GM18867 (cell line): Measurements from ENCODE around the gene DLG2.

Experiments
- ATAC-seq: cut with Tn5 transposase; IDR thresholded peaks from one replicate; pipeline ENCODE4 v1.9.1; 2021; ENCODE audit warnings: mild to moderate bottlenecking, moderate library complexity; ENCODE audit not compliant: unreplicated experiment

Gene DLG2

GRCh38 chr11:83717537-83717936 is 1909.6 kb downstream of the DLG2 start:
- no peak for ATAC-seq

- ATAC-seq, result no peak
These were observed 1911.1 kb downstream of the DLG2 start for GRCh38 chr11:83715927-83716535.

GRCh38 chr11:83713708-83714107 is 1913.4 kb downstream of the DLG2 start:
- ATAC-seq, result no peak

- ATAC-seq, result no peak
These were observed 1916.0 kb downstream of the DLG2 start for GRCh38 chr11:83711106-83711527.

- no peak for ATAC-seq
These were observed 1917.7 kb downstream of the DLG2 start for GRCh38 chr11:83709434-83709833.

GRCh38 chr11:83706566-83706965 is 1920.6 kb downstream of the DLG2 start:
- no peak for ATAC-seq

GRCh38 chr11:83702796-83703195 is 1924.3 kb downstream of the DLG2 start:
- ATAC-seq, result no peak

GRCh38 chr11:83697518-83697917 is 1929.6 kb downstream of the DLG2 start:
- no peak for ATAC-seq

- ATAC-seq, result no peak
These were observed 1932.1 kb downstream of the DLG2 start for GRCh38 chr11:83695046-83695445.

GRCh38 chr11:83694191-83694910 is 1932.8 kb downstream of the DLG2 start:
- ATAC-seq, result no peak

GRCh38 chr11:83693306-83693992 is 1933.7 kb downstream of the DLG2 start:
- no peak for ATAC-seq

GRCh38 chr11:83692675-83693074 is 1934.5 kb downstream of the DLG2 start:
- no peak for ATAC-seq

GRCh38 chr11:83691451-83691950 is 1935.6 kb downstream of the DLG2 start:
- ATAC-seq, result no peak

- no peak for ATAC-seq
These were observed 1937.9 kb downstream of the DLG2 start for GRCh38 chr11:83689144-83689780.

- ATAC-seq, result no peak
These were observed 1939.4 kb downstream of the DLG2 start for GRCh38 chr11:83687787-83688186.

GRCh38 chr11:83685730-83686129 is 1941.4 kb downstream of the DLG2 start:
- ATAC-seq, result no peak

GRCh38 chr11:83684071-83684470 is 1943.1 kb downstream of the DLG2 start:
- no peak for ATAC-seq

GRCh38 chr11:83682611-83682973 is 1944.6 kb downstream of the DLG2 start:
- peak; percentile 95 for ATAC-seq

- no peak for ATAC-seq
These were observed 1945.1 kb downstream of the DLG2 start for GRCh38 chr11:83681906-83682610.

GRCh38 chr11:83681031-83681781 is 1945.9 kb downstream of the DLG2 start:
- peak; percentile 78 for ATAC-seq
